Measurements from ENCODE around the gene SPECC1.
A peak's percentile ranks its signal among the peaks of the same experiment; 100 is the strongest.

SPECC1 gene

GRCh38 chr17:20179041-20179440 is 169.9 kb downstream of the SPECC1 start:
- H3K4me3 ChIP-seq (ENCODE audit: low read length), result no peak overlapping the region
- no peak for DNase-seq (ENCODE audit: low read depth)
- no peak for TF ChIP-seq CTCF (IDR thresholded peaks at IDR 0.05; ENCODE audit: insufficient read depth, low read depth, low read length, missing control alignments)

GRCh38 chr17:20180661-20181060 is 171.5 kb downstream of the SPECC1 start:
- DNase-seq (ENCODE audit: low read depth), result no peak
- no peak for TF ChIP-seq CTCF (IDR thresholded peaks at IDR 0.05; ENCODE audit: insufficient read depth, low read depth, low read length, missing control alignments)
- H3K4me3 ChIP-seq (ENCODE audit: low read length), result no peak overlapping the region

- DNase-seq (ENCODE audit: low read depth), result no peak
These were observed 175.0 kb downstream of the SPECC1 start for GRCh38 chr17:20184181-20184580.

GRCh38 chr17:20184977-20185619 is 175.9 kb downstream of the SPECC1 start:
- no peak for DNase-seq (ENCODE audit: low read depth)
- no peak for TF ChIP-seq CTCF (IDR thresholded peaks at IDR 0.05; ENCODE audit: insufficient read depth, low read depth, low read length, missing control alignments)
- H3K4me3 ChIP-seq (ENCODE audit: low read length), result no peak overlapping the region

More at GRCh38 chr17:20184181-20184580, 175.0 kb downstream of the SPECC1 start:
- TF ChIP-seq CTCF (IDR thresholded peaks at IDR 0.05; ENCODE audit: insufficient read depth, low read depth, low read length, missing control alignments), result no peak
- H3K4me3 ChIP-seq (ENCODE audit: low read length), result no peak overlapping the region

DNA sequence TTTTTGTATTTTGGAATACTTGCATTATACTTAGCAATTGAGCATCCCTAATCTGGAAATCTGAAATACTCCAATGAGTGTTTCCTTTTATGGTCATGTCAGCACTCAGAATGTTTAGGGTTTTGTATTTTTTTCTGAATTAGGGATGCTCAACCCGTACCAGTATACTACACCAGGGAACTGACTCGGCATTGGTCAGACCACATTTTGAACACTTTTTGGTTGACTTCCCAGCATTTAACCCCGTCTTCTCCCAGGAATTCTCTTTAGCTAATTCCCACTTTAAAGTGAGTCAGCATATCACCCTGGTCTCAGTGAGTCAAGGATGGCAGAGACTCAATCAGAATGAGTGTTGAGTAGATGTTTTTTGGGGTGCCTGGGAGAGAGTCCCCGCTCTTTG is 177.9 kb downstream of the SPECC1 start:
- no peak for TF ChIP-seq CTCF (IDR thresholded peaks at IDR 0.05; ENCODE audit: insufficient read depth, low read depth, low read length, missing control alignments)
- no peak for DNase-seq (ENCODE audit: low read depth)
- H3K4me3 ChIP-seq (ENCODE audit: low read length), result no peak overlapping the region

DNA sequence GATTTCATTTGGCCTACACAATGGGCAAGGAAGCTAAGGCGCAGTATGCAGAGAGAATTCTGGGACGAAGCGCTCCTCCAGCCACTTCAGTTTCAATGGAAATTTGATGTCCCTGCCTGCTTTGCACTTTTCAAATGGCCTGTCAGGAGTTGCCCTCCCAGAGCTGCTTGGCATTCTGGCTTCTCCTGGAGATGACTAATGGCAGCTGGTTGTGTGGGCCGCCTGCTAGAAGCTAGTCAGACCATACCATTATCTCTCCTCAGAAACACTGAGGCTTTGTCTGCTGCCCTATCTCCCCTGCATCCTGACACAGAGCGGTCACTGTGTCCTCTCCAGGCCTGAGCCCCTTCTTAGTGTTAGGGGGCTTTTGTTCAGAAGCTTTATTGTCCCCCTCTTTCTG is 180.1 kb downstream of the SPECC1 start:
- TF ChIP-seq CTCF (IDR thresholded peaks at IDR 0.05; ENCODE audit: insufficient read depth, low read depth, low read length, missing control alignments), result no peak
- DNase-seq (ENCODE audit: low read depth), result peak; percentile 83
- H3K4me3 ChIP-seq (ENCODE audit: low read length), result no peak overlapping the region

DNA sequence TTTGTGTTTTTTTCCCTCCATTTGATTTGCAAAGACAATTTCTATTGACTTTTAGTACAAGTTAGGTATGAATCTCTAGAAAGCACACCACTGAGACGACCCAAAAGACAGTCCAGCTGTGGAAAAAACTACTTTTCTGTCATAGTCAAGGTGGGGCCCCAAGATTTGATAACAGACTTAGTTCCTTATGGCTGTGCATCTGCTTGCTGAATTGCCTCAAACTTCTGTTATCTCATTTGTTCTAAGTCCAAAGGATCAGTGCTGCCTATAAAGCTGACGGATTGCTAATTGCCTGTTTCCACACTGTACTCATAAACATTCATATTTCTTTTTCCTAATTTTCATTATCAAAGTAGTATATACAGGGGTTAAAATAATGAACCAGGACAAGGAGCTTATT is 180.8 kb downstream of the SPECC1 start:
- DNase-seq (ENCODE audit: low read depth), result no peak
- no peak for TF ChIP-seq CTCF (IDR thresholded peaks at IDR 0.05; ENCODE audit: insufficient read depth, low read depth, low read length, missing control alignments)
- H3K4me3 ChIP-seq (ENCODE audit: low read length), result no peak overlapping the region

Data from epithelial cell of esophagus (primary cell).